Upper lobe of left lung (tissue), 4 donors: ENCODE measurements around the gene MACIR.

ENCODE experiments used
- CTCF ChIP-seq, 6 experiments: fragments of 450-650 bp in 4 of 6; fragments of 200-600 bp in 2 of 6; sonication (generic) in 2 of 6; IDR thresholded peaks; one replicate each; pipeline ENCODE4 v1.5.1; 2016 to 2019; ENCODE audit warnings: antibody characterized with exemption in 6 of 6
- POLR2A ChIP-seq, 4 donors: fragments of 450-650 bp; IDR thresholded peaks; one replicate each; pipeline ENCODE4 v1.5.1; 2016 to 2017; ENCODE audit warnings: antibody characterized with exemption in 4 of 4, mild to moderate bottlenecking in 2 of 4
- POLR2AphosphoS5 ChIP-seq, 2 donors: sonication (generic); formaldehyde crosslinking; IDR thresholded peaks; one replicate each; pipeline ENCODE4 v1.5.1; 2017; ENCODE audit warnings: antibody characterized with exemption in 2 of 2

GRCh38 chr5:103286622-103287021 lies 28.1 kb downstream of the MACIR start:
- TF ChIP-seq POLR2AphosphoS5 (IDR thresholded peaks at IDR 0.05) = no peak
- no peak for TF ChIP-seq CTCF (IDR thresholded peaks at IDR 0.05)
- no peak for TF ChIP-seq POLR2A (IDR thresholded peaks at IDR 0.05)
